PC-3 (cell line): ENCODE data around the gene HIF1AN.

Experiments
- EZH2 ChIP-seq: fragments of 300-600 bp; sonication (generic); IDR thresholded peaks from one replicate; pipeline ENCODE4 v1.6.1; 2017; ENCODE audit warnings: antibody characterized with exemption, mild to moderate bottlenecking, low read length; ENCODE audit not compliant: unreplicated experiment
- EZH2phosphoT487 ChIP-seq: fragments of 300-600 bp; sonication (generic); IDR thresholded peaks from 2 replicates; pipeline ENCODE4 v1.6.1; 2018; ENCODE audit warnings: mild to moderate bottlenecking, antibody characterized with exemption, low read length, borderline replicate concordance
- TF ChIP-seq, protein P1 (sequence below): fragments of 300-600 bp; sonication (generic); conservative IDR thresholded peaks from 2 replicates; pipeline ENCODE4 v1.5.1; 2017; ENCODE audit warnings: antibody characterized with exemption, low read depth, mild to moderate bottlenecking, low read length

DNA sequence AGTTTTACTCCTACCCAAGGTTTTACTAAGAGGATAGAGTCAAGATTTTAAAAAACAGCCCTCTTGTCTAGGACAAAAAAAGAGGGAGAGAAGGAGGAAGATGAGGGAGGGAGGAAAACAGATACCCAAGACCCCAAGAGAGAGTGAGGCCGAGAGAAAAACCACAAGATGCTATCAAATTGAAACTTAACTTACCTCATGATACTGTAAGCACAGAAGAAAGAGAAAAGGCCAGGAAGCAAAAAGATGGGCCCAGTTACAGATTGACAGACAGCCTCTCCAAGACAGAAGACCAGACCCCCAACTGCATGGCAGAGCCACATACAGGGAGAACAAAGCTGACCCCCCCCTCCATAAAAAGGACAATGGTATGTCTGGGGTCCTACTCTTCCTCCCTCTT lies 27.5 kb upstream of the HIF1AN start:
- TF ChIP-seq, protein P1, sequence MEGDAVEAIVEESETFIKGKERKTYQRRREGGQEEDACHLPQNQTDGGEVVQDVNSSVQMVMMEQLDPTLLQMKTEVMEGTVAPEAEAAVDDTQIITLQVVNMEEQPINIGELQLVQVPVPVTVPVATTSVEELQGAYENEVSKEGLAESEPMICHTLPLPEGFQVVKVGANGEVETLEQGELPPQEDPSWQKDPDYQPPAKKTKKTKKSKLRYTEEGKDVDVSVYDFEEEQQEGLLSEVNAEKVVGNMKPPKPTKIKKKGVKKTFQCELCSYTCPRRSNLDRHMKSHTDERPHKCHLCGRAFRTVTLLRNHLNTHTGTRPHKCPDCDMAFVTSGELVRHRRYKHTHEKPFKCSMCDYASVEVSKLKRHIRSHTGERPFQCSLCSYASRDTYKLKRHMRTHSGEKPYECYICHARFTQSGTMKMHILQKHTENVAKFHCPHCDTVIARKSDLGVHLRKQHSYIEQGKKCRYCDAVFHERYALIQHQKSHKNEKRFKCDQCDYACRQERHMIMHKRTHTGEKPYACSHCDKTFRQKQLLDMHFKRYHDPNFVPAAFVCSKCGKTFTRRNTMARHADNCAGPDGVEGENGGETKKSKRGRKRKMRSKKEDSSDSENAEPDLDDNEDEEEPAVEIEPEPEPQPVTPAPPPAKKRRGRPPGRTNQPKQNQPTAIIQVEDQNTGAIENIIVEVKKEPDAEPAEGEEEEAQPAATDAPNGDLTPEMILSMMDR = no peak
- no peak for TF ChIP-seq EZH2
- TF ChIP-seq EZH2phosphoT487 = no peak
